C4-2B (cell line): ENCODE data around the gene CASP8AP2.

Experiments used
- ZFX ChIP-seq: fragments of 450-650 bp; IDR thresholded peaks from 2 replicates; pipeline ENCODE4 v1.6.1; 2017
- TF ChIP-seq, protein P1 (sequence below): fragments of 450-650 bp; conservative IDR thresholded peaks from 2 replicates; pipeline ENCODE4 v1.5.1; 2017; ENCODE audit warnings: mild to moderate bottlenecking

- TF ChIP-seq, protein P1, sequence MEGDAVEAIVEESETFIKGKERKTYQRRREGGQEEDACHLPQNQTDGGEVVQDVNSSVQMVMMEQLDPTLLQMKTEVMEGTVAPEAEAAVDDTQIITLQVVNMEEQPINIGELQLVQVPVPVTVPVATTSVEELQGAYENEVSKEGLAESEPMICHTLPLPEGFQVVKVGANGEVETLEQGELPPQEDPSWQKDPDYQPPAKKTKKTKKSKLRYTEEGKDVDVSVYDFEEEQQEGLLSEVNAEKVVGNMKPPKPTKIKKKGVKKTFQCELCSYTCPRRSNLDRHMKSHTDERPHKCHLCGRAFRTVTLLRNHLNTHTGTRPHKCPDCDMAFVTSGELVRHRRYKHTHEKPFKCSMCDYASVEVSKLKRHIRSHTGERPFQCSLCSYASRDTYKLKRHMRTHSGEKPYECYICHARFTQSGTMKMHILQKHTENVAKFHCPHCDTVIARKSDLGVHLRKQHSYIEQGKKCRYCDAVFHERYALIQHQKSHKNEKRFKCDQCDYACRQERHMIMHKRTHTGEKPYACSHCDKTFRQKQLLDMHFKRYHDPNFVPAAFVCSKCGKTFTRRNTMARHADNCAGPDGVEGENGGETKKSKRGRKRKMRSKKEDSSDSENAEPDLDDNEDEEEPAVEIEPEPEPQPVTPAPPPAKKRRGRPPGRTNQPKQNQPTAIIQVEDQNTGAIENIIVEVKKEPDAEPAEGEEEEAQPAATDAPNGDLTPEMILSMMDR: no peak
- TF ChIP-seq ZFX: no peak
These were observed 64.5 kb downstream of the CASP8AP2 start, which contains the start of gene GJA10 for GRCh38 chr6:89894169-89894568.
